NOMO-1 treated with DMSO at 0.1 percent for 48 hours (cell line): ENCODE results near the gene ACAP2.
A peak's percentile ranks its signal among the peaks of the same experiment; 100 is the strongest.
"Not testable (repeated sequence)": the region's sequence is repeated elsewhere in the genome, so short reads cannot be mapped to it uniquely, and the experiment has no call there.

Experiments
- DNase-seq: peaks from one replicate; lab custom pipeline; 2025; ENCODE audit not compliant: unreplicated experiment; lab: John Stamatoyannopoulos, UW

The ACAP2 gene

DNA sequence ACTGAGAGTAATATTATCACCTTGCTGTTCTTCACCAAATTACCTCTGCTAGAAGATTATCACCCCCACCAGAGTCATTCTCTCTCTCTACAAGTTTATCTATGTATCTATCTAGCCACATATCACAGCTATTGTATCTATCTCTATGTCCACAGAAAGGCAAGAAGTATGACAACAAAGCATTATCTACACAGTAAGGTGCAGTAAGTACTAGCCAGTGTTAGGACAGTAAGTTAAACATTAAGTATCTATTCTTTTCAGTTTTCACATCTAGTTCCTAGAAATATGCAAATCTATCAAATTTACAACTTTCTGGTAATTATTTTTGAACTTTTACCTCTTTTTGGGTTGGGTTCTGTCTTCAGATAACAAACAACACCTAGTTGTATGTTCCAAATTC, 145.4 kb downstream of the ACAP2 start:
- DNase-seq, result no peak

DNA sequence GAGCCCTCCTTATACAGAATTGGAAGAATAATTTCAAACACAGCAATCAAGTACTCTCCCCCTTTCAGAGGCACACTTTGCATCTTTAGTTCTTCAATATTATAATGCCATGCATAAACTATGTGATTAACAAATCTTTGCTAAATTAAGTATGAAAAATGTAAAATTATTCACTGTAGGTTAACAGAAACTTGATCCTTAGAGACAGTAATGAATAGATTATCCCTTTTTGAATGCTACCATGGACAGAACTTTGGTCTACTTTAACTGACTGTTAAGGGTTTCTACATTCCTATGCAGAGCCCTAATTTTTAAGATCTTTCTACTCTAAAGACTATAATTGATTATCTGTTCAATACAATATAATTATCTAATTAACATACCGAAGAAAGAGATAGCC, 146.2 kb downstream of the ACAP2 start:
- no peak for DNase-seq

DNA sequence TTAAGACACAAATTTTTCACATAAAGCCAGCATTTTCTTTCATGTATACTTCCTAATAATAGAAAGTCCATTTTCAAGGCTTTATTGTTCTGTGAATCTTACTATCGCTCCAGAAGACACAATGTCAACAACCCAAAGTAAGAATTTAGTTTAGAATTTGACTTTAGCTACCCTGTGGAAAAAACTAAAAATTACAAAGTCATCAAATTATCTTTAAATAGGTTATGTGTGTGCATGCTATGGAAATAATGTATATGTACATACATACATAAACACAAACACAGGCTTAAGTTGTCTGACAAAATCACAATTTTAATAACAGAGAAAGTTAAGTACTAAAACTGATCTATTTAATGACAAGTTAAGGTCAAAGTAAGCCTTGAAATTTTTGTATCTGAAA, 151.7 kb downstream of the ACAP2 start:
- no peak for DNase-seq

DNA sequence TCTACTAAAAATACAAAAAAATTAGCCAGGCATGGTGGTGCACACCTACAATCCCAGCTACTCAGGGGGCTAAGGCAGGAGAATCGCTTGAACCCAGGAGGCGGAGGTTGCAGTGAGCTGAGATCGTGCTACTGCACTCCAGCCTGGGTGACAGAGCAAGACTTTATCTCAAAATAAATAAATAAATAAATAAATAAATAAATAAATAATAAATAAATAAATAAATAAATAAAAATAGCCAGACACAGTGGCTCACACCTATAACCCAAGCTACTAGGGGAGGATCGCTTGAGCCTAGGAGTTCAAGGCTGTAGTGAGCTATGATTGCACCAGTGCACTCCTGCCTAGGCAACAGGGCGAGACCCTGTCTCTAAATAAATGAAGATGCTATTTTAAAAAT, 152.2 kb downstream of the ACAP2 start:
- DNase-seq, result not testable (repeated sequence)

DNA sequence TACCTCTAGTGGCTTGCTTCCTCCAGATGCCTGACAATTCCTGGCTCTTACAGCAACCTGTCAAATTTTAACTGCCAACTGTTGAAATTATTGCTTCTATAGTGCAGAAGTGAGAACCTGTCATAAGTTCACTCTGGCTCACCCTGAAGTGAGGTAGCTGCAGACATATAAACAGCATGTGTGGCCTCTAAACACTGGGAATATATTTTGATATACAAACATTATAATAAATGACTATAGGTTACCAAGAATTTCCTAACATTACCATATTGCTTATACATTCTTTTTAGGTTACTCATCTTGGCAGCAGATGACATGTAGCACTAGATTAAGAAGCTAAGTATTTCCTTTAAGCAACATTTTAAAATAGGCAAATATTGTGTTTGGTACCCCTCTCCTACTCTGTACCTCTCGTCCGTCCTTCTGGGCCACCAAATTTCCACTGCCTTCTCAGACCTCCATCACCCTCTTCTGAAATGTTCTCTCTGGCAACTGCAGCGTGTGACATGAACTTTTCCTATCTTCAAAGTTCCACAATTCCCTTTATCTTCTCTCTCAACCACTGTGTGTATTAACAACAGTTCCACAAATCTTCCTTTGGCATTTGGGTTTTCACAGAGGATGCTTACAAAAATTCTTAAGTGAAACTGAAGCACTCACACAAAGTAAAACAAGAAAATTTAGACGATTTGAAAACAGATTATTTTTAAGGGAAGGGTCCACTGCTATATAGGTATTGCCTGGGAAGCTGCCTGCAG, 156.5 kb downstream of the ACAP2 start:
- no peak for DNase-seq

DNA sequence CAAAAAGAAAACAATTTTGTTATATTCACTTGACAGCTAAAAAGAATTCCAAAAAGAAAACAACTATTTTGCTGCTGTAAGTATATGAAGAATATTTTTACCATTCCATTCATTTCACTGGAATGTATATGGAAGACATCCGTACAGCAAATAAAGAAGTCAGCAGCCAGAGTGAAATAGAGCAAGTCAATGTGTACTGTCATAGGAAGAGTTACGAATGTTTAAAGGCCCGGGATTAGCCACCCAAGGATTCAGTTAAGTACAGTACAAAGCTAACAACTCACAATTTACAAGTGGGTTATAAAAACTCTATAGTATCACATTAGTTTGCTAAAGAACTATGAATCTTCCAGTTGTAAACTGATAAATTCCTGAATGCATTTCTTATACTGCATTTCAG, 157.4 kb downstream of the ACAP2 start:
- no peak for DNase-seq

DNA sequence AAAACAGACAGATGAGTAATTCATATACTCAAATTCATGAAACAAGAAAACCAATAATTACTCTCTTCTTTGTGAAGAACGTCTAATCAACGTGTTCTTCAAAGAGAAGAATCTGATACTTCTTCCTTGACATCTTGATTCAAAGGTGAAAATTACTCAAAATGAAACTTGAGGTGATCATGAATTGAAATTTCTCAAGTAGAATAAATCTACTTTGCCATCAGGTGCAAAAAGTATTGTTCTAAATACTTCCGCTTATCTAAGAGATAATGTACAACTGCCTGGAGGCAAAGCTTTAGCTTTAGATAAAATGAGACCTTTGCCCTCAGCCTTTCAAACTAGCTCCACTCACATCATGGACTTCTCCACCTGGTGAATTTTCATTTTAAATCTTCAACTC, 158.0 kb downstream of the ACAP2 start:
- no peak for DNase-seq

DNA sequence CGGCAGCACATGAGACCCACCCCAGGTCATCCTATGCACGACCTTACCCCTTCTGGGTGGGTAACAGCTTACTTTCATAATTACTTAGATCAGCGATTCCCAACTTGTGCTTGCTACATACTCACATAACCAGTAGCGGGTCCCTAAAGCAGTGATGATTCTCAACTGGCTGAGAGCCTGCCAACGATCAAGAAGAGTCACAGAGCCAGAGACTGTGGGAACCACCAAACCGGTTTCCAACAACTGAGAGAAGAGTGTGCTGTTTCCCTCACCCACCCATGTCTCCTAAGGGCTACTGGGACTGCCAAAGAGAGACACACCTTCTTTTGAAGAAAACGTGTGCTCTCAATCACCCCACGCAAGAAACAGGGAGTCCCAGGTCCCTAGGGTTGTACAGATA, 159.9 kb downstream of the ACAP2 start:
- no peak for DNase-seq

DNA sequence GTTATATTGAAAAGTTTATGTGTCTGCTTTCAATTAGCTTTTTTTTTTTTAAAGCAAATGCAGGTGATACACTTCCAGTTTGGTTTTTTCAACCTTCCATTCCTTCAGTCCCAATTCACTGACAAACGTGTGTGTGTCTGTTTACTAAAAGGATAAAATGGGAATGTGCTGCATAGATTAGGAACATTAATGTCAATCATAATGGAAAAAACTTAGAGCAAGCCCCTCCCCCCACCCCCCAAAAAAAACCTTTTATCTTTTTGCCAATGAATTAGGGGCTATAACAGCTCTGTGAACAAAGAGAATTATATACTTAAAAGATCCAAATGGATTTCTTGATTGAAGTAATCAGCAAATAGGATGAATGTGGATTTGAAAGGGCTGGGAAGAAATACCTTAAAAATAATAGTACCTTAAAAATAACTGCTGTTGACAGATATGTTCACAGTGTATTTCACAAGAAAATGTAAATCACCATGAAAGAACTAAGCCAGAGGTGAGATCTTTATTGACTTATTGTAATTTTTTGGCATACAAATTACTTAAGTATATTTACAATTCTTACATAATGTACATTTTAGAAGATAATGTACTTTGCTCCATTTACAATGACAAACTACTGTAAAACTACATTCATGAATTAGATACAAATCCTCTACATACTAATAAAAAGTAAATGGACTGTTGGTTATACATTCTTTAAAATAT, 168.4 kb downstream of the ACAP2 start:
- no peak for DNase-seq

DNA sequence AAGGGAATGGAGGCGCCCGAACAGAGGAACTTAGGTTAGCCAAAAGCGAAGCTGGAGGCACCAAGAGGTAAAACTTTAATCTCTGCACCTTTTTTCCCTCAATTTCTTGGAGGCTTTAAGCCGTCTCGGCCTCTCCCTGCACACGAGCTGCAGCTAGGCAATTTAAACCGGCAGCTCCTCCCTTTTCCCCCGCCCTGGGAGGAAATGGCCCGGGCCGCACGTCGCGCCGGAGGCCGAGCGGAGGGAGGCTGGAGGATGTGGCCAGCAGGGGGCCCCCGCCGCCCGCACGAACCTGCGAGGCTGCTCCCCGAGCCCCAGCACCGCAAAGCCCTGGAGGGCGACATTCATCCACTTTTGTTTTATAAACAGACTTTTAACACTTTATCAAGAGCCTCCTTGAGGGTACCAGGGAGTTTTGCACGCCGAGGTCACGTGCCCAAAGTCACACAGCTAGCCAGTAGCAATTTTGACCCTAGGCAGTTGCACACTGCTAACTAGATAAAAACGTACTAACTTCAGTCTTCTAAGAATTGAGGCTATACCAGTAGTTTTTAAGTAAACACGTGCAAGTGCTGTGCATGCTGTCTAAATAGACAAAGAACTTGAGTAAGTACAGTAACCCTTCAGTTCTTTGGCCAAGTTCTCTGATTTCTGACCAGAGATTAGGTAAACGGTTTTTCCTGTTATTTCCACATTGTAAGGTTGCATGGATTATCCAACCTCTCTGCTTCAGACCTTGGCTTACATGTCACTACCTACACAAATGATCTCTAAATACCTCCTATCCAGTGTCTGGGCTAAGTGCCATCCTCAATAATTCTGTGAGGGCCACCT, 171.2 kb downstream of the ACAP2 start:
- DNase-seq, result peak; percentile 91

DNA sequence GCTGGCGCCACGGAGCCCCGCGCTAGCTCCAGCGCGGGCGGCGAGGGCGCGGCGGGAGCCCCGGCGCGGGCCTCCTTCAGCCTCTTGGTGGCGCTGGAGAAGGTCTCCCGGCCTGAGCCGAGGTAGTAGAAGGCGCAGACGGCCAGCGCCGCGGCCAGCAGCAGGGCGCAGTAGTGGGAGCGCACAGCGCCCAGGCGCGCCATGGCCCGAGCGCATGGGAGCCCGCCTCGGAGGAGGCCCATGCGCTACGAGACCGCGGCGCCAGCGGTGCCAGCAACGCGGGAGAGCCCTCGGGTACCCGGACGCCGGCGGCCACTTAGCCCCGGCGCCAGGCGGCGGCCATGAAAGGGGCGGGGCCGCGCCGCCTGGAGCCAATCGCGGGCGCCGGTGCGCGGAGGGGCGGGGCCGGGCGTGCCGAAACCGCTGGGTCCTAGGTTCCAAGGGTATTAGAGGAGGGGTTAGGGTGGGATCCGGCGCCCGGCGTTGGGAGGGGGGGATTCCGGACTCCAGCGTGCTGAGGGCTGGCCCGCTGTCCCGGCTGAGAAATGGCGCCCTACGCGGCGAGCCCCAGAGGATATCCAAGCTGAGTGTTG, 171.9 kb downstream of the ACAP2 start, which contains the start of gene XXYLT1:
Gene XXYLT1 (minus strand): TSS at position 343 of the 593 bp plus-strand sequence. CDS start 101 bp downstream, at position 242.
- DNase-seq, result peak; percentile 81

DNA sequence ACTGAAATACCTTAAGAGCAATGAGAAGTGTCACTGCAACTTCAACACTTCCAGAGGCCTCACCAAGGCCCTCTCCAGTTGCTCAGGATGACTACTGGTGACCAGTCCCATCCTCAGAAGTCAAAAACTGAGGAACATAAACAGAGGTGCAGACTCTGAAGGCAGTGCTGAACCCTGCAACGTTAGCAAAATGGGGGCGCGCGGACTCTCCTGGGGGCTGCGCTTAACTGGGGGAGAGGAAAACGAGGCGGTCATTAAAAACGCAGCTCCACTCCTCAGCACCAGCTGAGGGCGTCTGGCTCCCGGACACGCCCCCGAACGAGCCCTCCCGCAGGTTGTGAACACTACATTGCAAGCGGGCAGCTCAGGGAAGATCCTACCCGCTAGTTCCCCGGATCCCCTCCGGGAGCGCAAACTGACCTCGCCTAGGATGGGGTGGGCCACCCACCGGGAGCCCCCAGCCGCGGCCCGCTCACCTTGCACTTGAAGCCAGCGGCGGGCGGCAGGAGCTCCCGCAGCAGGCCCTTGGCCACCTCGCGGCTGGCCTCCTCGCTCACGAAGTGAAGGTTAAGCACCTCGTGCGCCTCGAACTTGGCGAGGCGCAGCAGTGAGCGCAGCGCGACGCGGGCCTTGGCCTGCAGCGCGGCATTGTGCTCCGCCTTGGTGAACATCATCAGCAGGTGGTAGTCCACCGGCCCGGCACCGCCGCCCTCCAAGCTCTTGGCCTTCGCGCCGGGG, 172.6 kb downstream of the ACAP2 start:
- DNase-seq, result peak; percentile 37

DNA sequence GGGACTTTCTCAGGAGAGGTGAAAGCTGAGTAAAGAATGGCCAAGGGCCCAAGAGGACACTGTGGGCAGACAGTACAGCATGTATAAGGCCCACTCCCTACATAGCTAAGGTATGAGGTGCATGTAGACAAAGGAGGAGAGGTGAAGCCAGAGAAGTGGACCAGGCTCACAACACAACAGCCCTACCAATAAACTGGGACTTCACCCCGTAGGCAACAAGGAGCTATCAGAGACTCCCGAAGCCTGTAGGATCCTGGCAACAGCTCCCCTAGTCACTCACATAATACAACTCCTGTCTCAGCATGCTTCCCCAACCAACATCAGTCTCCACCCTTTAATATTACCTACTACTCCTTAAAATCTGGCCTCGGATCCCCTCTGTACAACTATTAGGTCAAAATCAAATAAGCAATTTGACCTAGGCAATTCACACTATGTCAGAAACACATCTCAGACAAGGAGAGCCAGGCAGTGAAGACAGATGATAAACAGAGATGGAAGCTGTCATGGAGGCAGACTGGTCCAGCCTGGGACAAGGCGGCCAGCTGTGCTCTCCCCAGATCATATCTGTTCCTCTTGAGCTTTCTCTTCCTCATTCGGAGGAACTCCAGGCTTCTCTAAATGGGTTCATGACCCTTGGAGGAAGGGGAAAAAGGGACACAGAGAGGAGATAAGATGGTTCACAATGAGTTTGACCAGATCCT, 173.3 kb downstream of the ACAP2 start:
- DNase-seq, result peak; percentile 45

DNA sequence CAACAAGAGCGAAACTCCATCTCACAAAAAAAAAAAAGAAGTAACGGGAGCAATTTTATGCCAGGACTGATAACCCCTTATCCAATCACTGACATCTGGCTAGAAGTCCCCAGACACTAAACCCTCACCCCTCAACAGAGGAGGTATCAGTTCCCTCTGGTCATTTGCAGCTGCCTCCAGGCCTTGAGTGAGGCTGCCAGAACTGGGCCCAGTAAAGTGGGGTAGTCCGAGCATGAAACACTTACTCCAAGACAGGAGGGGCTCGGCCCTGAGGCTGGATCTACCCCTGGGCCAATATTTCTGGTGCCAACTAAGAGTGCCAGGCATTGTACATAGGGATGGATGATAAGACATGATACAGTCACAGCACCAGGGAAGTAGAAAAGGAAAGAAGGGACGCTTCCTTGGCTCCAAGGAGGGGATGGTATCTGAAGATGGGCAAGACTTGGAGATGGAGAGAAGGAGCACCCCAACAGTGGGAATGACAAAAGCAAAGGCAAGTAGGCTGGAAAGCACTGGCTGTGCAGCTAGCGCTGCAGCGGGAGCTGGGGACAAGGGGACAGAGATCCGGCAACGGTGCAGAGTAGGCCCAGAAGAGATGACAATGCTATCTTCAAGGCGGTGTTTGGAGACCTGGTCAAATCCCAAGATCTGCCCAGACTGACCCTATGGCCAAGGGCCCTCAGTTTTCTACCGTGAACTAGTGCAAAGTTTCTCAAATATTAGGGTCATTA, 174.1 kb downstream of the ACAP2 start:
- no peak for DNase-seq

DNA sequence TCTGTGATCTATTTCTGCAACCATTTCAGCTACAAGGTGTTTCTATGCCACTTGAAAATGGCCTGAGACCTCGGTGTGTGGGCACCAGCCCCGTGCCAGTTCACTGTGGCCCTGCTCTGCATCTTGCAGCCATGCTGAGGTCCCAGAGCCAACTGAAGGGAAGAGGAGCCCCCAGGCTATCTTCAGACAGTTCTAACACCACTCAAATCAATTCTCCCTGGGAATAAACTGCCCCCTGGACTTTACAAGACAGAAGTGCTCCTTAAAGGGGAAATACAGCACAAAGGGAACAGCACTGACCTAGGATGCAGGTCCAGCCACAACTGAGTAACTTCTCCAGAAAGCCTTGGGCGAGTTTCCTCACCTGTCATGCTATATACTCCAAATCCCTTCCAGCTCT, 175.7 kb downstream of the ACAP2 start:
- DNase-seq, result no peak

DNA sequence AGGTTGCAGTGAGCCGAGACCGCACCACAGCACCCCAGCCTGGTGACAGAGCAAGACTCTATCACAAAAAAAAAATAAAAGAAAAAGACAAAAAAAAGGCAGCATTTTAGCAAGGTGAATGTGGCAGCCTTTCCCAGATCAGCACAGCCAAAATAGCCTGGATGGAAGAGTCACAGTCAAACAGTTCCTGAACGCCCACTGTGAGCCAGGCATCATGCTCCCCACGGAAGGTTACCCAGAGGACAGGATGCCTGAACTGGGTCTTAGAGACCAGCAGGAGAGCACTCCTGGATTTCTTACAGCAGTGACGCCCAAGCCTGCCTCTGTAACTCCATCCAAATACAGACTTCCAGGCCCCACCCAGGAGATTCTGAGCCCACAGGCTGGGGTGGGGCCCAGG, 176.4 kb downstream of the ACAP2 start:
- no peak for DNase-seq

DNA sequence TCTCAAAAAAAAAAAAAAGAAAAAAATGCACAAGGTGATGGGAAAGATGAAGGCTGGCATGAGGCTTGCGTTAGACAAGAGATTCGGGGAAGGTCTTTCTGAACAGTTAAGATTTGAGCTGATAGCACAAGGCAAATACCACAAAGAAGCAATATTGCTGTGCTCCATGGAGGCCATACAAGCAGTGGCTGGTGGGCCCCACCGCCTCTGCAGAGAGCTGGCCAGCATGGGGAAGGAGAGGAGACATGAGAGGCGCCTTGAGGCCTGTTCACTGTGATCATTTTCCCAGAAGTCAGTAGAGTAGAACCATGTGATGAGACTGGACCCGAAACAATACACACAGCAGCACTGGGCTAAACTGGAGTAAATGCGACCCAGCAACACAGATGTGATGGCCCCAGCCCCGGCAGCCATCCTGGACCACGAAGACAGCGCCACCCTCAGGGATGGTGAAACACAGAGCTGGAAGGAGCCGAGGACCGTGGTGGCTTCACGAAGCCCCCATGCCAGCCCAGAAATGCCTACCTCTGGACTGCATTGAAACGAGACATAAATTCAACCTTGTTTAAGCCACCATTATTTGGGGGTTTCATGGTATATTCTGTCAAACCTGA, 177.3 kb downstream of the ACAP2 start:
- no peak for DNase-seq

DNA sequence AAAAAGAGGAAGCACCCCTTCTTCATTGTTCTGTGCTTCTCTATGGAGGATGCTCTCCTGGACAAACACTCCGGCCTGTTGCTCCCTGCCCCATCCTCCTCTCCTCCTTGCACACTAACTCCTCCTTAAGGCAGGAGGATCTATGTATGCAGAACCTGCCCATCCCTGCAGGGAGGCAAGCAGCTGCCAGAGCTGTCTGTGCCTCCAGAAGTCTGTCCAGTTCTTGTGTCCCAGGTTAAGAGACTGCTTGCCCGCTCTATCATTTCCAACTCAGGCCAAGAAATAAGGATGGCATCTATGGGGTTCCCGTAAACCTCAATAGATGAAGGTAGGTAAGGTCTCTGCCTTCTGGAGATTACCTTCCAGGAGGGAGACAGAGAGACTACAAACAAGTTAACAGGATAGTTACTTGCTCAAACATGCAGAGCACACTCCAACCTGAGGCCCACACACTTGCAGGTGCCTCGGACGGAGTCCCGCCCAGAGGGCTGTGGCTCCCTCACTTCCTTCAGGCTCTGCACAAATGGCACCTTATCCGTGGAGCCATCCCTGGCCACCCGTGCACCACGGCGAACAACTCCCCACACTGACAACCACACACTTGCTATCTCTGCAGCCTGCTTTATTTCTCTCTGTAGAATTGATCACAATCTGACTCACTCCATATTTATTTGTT, 178.8 kb downstream of the ACAP2 start:
- no peak for DNase-seq
